ENCODE data around the gene PM20D1.

- TF ChIP-seq CTCF (IDR thresholded peaks at IDR 0.05 in 4 of 5, conservative IDR thresholded peaks at IDR 0.05 in 1 of 5) (no peak), POLR2A (IDR thresholded peaks at IDR 0.05) (no peak)
Measured at GRCh38 chr1:205880923-205881322, 31.0 kb upstream of the PM20D1 start.

Measured in gastrocnemius medialis (tissue), 4 donors.